Esophagus muscularis mucosa (tissue), 3 donors: ENCODE data around the gene SOBP.

Source experiments
- EP300 ChIP-seq: sonication (generic); formaldehyde crosslinking; IDR thresholded peaks from one replicate; pipeline ENCODE4 v1.6.1; 2017; ENCODE audit warnings: antibody characterized with exemption
- TF ChIP-seq, protein P1 (sequence below), 3 experiments: fragments of 200-600 bp in 2 of 3; fragments of 450-650 bp in 1 of 3; sonication (generic) in 2 of 3; IDR thresholded peaks; one replicate each; pipeline ENCODE4 v1.5.1; 2017 to 2019; ENCODE audit warnings: antibody characterized with exemption in 3 of 3, mild to moderate bottlenecking in 2 of 3, moderate library complexity in 1 of 3

- TF ChIP-seq, protein P1, sequence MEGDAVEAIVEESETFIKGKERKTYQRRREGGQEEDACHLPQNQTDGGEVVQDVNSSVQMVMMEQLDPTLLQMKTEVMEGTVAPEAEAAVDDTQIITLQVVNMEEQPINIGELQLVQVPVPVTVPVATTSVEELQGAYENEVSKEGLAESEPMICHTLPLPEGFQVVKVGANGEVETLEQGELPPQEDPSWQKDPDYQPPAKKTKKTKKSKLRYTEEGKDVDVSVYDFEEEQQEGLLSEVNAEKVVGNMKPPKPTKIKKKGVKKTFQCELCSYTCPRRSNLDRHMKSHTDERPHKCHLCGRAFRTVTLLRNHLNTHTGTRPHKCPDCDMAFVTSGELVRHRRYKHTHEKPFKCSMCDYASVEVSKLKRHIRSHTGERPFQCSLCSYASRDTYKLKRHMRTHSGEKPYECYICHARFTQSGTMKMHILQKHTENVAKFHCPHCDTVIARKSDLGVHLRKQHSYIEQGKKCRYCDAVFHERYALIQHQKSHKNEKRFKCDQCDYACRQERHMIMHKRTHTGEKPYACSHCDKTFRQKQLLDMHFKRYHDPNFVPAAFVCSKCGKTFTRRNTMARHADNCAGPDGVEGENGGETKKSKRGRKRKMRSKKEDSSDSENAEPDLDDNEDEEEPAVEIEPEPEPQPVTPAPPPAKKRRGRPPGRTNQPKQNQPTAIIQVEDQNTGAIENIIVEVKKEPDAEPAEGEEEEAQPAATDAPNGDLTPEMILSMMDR (IDR thresholded peaks at IDR 0.05): no peak
- TF ChIP-seq EP300: no peak
Measured at GRCh38 chr6:107490566-107491137, 735 bp downstream of the SOBP start.
